CD14-positive monocyte (primary cell): ENCODE measurements around the gene MYL3. TPM values are rescaled to one million over a fixed set of nuclear protein-coding genes. Genes with fewer than 3 reads are reported as not detected.

Experiments
- DNase-seq, 3 donors: peaks; one replicate each; pipeline ENCODE4 v3.0.0-alpha.2; 2011 to 2022
- H2AFZ ChIP-seq: 2 replicates; pipeline ENCODE4 v1.6.0; 2012; ENCODE audit warnings: mild to moderate bottlenecking, low read depth, low read length, inconsistent platforms; ENCODE audit not compliant: insufficient read depth, poor library complexity, severe bottlenecking
- H3K27ac ChIP-seq, 2 donors: 1 replicate in 1 of 2; 2 replicates in 1 of 2; pipeline ENCODE4 v1.5.1; 2012 to 2013; ENCODE audit warnings: low read length in 2 of 2, control low read depth in 1 of 2, inconsistent platforms in 1 of 2, low read depth in 1 of 2, mild to moderate bottlenecking in 1 of 2
- H3K27me3 ChIP-seq, 2 donors: one replicate each; pipeline versions ENCODE4 v1.6.0 to v1.6.1; 2011 to 2013; ENCODE audit warnings: low read length in 2 of 2; ENCODE audit not compliant: control insufficient read depth in 2 of 2, insufficient read depth in 2 of 2
- H3K36me3 ChIP-seq, 2 donors: replicated peaks in 1 of 2; 1 replicate in 1 of 2; 2 replicates in 1 of 2; pipeline versions ENCODE4 v1.5.1 to v1.6.1; 2012 to 2013; ENCODE audit warnings: low read length in 2 of 2, control low read depth in 1 of 2, inconsistent platforms in 1 of 2, mild to moderate bottlenecking in 1 of 2; ENCODE audit not compliant: insufficient read depth in 2 of 2, control insufficient read depth in 1 of 2
- H3K4me1 ChIP-seq, 2 donors: 1 replicate in 1 of 2; 2 replicates in 1 of 2; pipeline versions ENCODE4 v1.5.1 to v1.6.1; 2012 to 2013; ENCODE audit warnings: low read length in 2 of 2, control low read depth in 1 of 2, inconsistent platforms in 1 of 2, mild to moderate bottlenecking in 1 of 2, moderate library complexity in 1 of 2; ENCODE audit not compliant: insufficient read depth in 2 of 2, control insufficient read depth in 1 of 2
- H3K4me2 ChIP-seq: replicated peaks from 2 replicates; pipeline ENCODE3; 2012; ENCODE audit warnings: low read length, moderate library complexity, mild to moderate bottlenecking; ENCODE audit not compliant: poor library complexity, severe bottlenecking; ENCODE audit errors: extremely low read depth
- H3K4me3 ChIP-seq, 3 experiments: fragments of 200-600 bp in 1 of 3; sonication (generic) in 1 of 3; replicated peaks in 1 of 3; 1 replicate in 2 of 3; 2 replicates in 1 of 3; pipeline ENCODE4 v1.5.1; 2011 to 2013; ENCODE audit warnings: low read length in 3 of 3, mild to moderate bottlenecking in 3 of 3, control low read depth in 2 of 3, low read depth in 2 of 3, inconsistent platforms in 1 of 3, moderate library complexity in 1 of 3
- H3K79me2 ChIP-seq: 2 replicates; pipeline ENCODE4 v1.6.0; 2012; ENCODE audit warnings: mild to moderate bottlenecking, control low read depth, inconsistent platforms, low read length, moderate library complexity; ENCODE audit not compliant: insufficient read depth
- H3K9ac ChIP-seq: 2 replicates; pipeline ENCODE4 v1.6.0; 2017; ENCODE audit warnings: low read length, mild to moderate bottlenecking; ENCODE audit not compliant: insufficient read depth, poor library complexity, severe bottlenecking
- H3K9me3 ChIP-seq, 2 donors: replicated peaks in 1 of 2; 1 replicate in 1 of 2; 2 replicates in 1 of 2; pipeline versions ENCODE4 v1.5.1 to v1.6.1; 2012 to 2013; ENCODE audit warnings: low read length in 2 of 2, control low read depth in 1 of 2; ENCODE audit not compliant: control insufficient read depth in 1 of 2, insufficient read depth in 1 of 2
- H4K20me1 ChIP-seq: 2 replicates; pipeline ENCODE4 v1.6.0; 2012; ENCODE audit warnings: mild to moderate bottlenecking, low read length, control low read depth, moderate library complexity; ENCODE audit not compliant: insufficient read depth
- H3K27ac Mint-ChIP-seq, 7 donors: one replicate each; pipeline ENCODE4 v1.8.0; 2020; ENCODE audit warnings: mild to moderate bottlenecking in 7 of 7, mixed read lengths in 7 of 7, moderate library complexity in 6 of 7, inconsistent platforms in 2 of 7
- H3K27me3 Mint-ChIP-seq, 3 donors: one replicate each; pipeline ENCODE4 v1.8.0; 2021 to 2022; ENCODE audit warnings: low read depth in 3 of 3, mild to moderate bottlenecking in 3 of 3, mixed read lengths in 3 of 3, moderate library complexity in 3 of 3, inconsistent platforms in 1 of 3
- H3K36me3 Mint-ChIP-seq, 2 donors: one replicate each; pipeline ENCODE4 v1.8.0; 2020; ENCODE audit warnings: mixed read lengths in 2 of 2, inconsistent platforms in 1 of 2, mild to moderate bottlenecking in 1 of 2
- H3K4me1 Mint-ChIP-seq: one replicate; pipeline ENCODE4 v1.8.0; 2020; ENCODE audit warnings: mild to moderate bottlenecking, mixed read lengths
- H3K4me3 Mint-ChIP-seq, 2 donors: one replicate each; pipeline ENCODE4 v1.8.0; 2020; ENCODE audit warnings: mild to moderate bottlenecking in 2 of 2, mixed read lengths in 2 of 2, moderate library complexity in 1 of 2
- H3K9me3 Mint-ChIP-seq, 7 donors: one replicate each; pipeline ENCODE4 v1.8.0; 2020 to 2022; ENCODE audit warnings: mixed read lengths in 7 of 7, mild to moderate bottlenecking in 6 of 7, moderate library complexity in 6 of 7, inconsistent platforms in 2 of 7
- CTCF ChIP-seq: fragments of 200-600 bp; IDR thresholded peaks from one replicate; pipeline ENCODE4 v1.8.0; 2022; ENCODE audit warnings: antibody characterized with exemption, mild to moderate bottlenecking
- WGBS: methylation state at CpG from one replicate; pipeline ENCODE4 v1.1.5; 2013; ENCODE audit warnings: missing lambda C conversion rate; ENCODE audit not compliant: insufficient coverage; 5-methylcytosine and 5-hydroxymethylcytosine counted together
- intact Hi-C, 2 donors: fragments of 100-400 bp; cut with micrococcal nuclease; formaldehyde crosslinking; loops; one replicate each; pipeline versions ENCODE4 v1.15.0 to v1.15.1; 2023
- polyA plus RNA-seq, 3 donors: library from polyadenylated mRNA; depleted of rRNA in 1 of 3; unstranded in 2 of 3; stranded (reverse) in 1 of 3; fragments of 300-500 nt in 2 of 3; fragments of >200 nt in 1 of 3; fragmentation: Illumina TruSeq in 2 of 3; gene quantifications; 1 replicate in 2 of 3; 2 replicates in 1 of 3; pipeline ENCODE4 v1.2.3, GENCODE V29; 2012 to 2021

MYL3 gene
- polyA plus RNA-seq, 3 donors, result not detected

DNA sequence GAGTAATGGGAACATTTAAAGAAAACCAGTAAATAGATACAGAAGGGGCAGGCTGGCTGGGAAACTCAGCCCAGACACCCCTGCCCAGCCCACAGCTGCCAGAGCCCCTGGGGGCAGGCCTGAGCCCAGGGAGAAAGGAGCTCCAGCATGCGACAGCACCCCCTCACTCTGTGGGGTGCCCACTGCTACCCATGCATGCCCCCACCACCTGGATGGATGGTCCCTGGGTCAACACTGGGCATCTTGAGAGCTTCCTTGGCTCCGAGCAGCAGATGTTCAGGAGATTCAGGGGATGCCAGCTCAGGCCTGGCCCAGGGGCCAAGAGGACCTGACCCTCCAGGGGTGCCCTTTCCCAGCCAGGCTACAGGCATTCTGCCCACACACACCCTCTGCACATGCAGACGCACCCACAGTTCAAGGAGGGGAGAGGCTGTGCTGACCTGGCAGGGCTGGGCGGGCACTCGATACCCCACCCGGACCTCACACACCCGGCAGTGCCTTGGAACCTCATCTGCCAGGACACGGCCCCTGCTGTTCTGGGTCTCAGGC lies 45.8 kb upstream of the MYL3 start:
- peaks cover 9% of the 10 kb centered on the region for H3K4me1 Mint-ChIP-seq
- H3K9me3 Mint-ChIP-seq, result peaks cover 0 to 1% (median 0%) of the 10 kb centered on the region in 7 donors
- 81% methylated on average over 4 of the region's 8 CpGs for WGBS
- no peaks in the 10 kb centered on the region for H4K20me1 ChIP-seq
- peaks cover 5 to 12% of the 10 kb centered on the region in 2 donors for H3K4me1 ChIP-seq
- peak overlapping the region in 1 of 2 donors; percentile 36 for H3K4me3 Mint-ChIP-seq
- peaks cover 0 to 7% (median 2%) of the 10 kb centered on the region in 3 donors for H3K27me3 Mint-ChIP-seq
- no peak for TF ChIP-seq CTCF
- no peak overlapping the region for H3K27ac ChIP-seq
- no peak overlapping the region for H3K4me2 ChIP-seq
- no peak overlapping the region for H2AFZ ChIP-seq
- H3K36me3 ChIP-seq, result peaks cover 0 to 7% of the 10 kb centered on the region in 2 donors
- H3K4me3 ChIP-seq, result no peak overlapping the region
- intact Hi-C loops, result loop anchor here (1.0 to 5.0 kb wide), 4 partner anchors 42 to 204 kb away; no protein-coding TSS in a partner anchor
- H3K27me3 ChIP-seq, result peaks cover 0 to 3% of the 10 kb centered on the region in 2 donors
- H3K9ac ChIP-seq, result no peak overlapping the region
- peaks cover 4 to 6% of the 10 kb centered on the region in 2 donors for H3K36me3 Mint-ChIP-seq
- no peaks in the 10 kb centered on the region for H3K79me2 ChIP-seq
- H3K27ac Mint-ChIP-seq, result no peak overlapping the region
- no peak for DNase-seq
- H3K9me3 ChIP-seq, result no peaks in the 10 kb centered on the region

DNA sequence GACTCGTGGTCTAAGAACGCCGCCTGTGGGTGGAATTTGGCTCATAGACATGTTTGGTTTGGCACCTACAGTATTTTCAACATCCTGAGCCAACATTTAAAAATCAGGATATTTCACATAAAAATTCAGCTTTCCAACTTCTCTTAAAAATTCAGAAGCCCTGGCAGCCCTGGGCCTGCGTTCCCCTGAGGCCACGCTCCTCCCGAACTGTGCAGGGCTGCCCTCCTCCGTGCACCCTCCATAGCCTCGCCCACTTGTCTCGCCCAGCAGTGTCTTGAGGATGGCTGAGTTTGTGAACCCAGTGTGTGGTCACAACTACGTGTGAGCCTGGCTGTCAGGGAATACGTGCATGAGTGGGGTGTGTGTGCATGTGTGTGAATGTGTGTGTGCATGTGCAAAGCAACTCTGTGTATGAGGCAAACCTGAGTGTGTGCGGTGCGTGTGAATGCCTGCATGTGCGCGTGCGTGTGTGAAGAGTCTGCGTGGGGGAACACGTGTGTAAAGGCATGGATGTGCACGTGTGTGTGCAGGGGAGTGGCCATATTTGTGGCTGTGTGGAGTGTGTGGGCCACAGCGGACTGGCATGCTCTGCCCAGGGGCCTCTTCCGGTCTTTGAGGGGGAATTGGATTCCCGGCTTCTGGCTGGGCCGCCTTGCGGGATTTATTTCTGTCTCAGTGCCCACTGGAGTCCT lies 45.2 kb upstream of the MYL3 start:
- TF ChIP-seq CTCF, result no peak
- no peaks in the 10 kb centered on the region for H3K79me2 ChIP-seq
- no peak overlapping the region for H2AFZ ChIP-seq
- H3K36me3 ChIP-seq, result peaks cover 0 to 1% of the 10 kb centered on the region in 2 donors
- intact Hi-C loops, result loop anchor here in 1 of 2 donors (5.0 kb wide), 2 partner anchors 41 to 201 kb away; no protein-coding TSS in a partner anchor
- H3K4me2 ChIP-seq, result no peak overlapping the region
- H3K4me1 ChIP-seq, result peaks cover 11 to 18% of the 10 kb centered on the region in 2 donors
- 92% methylated on average over 16 of the region's 24 CpGs for WGBS
- no peak overlapping the region for H3K9ac ChIP-seq
- Mint-ChIP-seq H3K27ac (no peak overlapping the region), H3K27me3 (peaks cover 1 to 7% (median 2%) of the 10 kb centered on the region in 3 donors), H3K4me3 (no peak overlapping the region), H3K36me3 (peaks cover 1 to 4% of the 10 kb centered on the region in 2 donors), H3K4me1 (peaks cover 13% of the 10 kb centered on the region), H3K9me3 (peaks cover 0 to 1% (median 0%) of the 10 kb centered on the region in 7 donors)
- no peak overlapping the region for H3K27ac ChIP-seq
- H3K27me3 ChIP-seq, result peaks cover 0 to 3% of the 10 kb centered on the region in 2 donors
- no peak overlapping the region for H3K4me3 ChIP-seq
- no peak for DNase-seq
- H4K20me1 ChIP-seq, result no peaks in the 10 kb centered on the region
- no peaks in the 10 kb centered on the region for H3K9me3 ChIP-seq
